ENCODE measurements around the gene NKX2-8. TPM values are rescaled to one million over a fixed set of nuclear protein-coding genes. Genes with fewer than 3 reads are reported as not detected.

Gene NKX2-8
- total and polyA plus RNA-seq, 2 donors (not counting 1 experiment from before 2014, with no cell fraction given), result not detected

GRCh38 chr14:36626151-36626550 is 43.7 kb upstream of the NKX2-8 start:
- CTCF ChIA-PET, result no interaction called here
- intact Hi-C loops (cut with micrococcal nuclease), result no loop called here
- ATAC-seq (ENCODE audit: low read depth) (no peak), DNase-seq (no peak)
- H3K79me2 ChIP-seq (ENCODE audit: control insufficient read depth, insufficient read depth, low read length), result no peaks in the 10 kb centered on the region
- H3K36me3 ChIP-seq (replicated peaks in 1 of 2; ENCODE audit: control extremely low read depth in 1 of 2, control insufficient read depth in 1 of 2, extremely low read depth in 1 of 2, insufficient read depth in 2 of 2, low read length in 1 of 2), result no peaks in the 10 kb centered on the region
- H3K4me3 ChIP-seq (ENCODE audit: control extremely low read depth in 1 of 5, extremely low read depth in 1 of 5, insufficient read depth in 1 of 5, low read depth in 2 of 5, low read length in 4 of 5), result no peak overlapping the region
- Mint-ChIP-seq H3K4me3 (no peak overlapping the region), H3K27me3 (peaks cover 13% of the 10 kb centered on the region), H3K27ac (no peak overlapping the region), H3K9me3 (ENCODE audit: insufficient read depth) (peaks cover 3% of the 10 kb centered on the region), H3K4me1 (no peaks in the 10 kb centered on the region)
- H3K27ac ChIP-seq (ENCODE audit: low read length in 2 of 2), result no peak overlapping the region
- WGBS (ENCODE audit: insufficient coverage), result 100% methylated on average over 2 of the region's 4 CpGs
- peaks cover 0 to 3% (median 0%) of the 10 kb centered on the region in 3 donors for H3K9me3 ChIP-seq (ENCODE audit: control extremely low read depth in 1 of 3, control insufficient read depth in 2 of 3, insufficient read depth in 1 of 3, low read length in 2 of 3)
- H3K4me2 ChIP-seq (replicated peaks; ENCODE audit: low read depth, low read length, poor library complexity, severe bottlenecking), result no peak overlapping the region
- H3K27me3 ChIP-seq (replicated peaks in 1 of 4; ENCODE audit: control extremely low read depth in 1 of 4, control insufficient read depth in 3 of 4, insufficient read depth in 4 of 4, low read length in 3 of 4), result peaks cover 0 to 2% (median 0%) of the 10 kb centered on the region in 4 experiments
- no peaks in the 10 kb centered on the region for H3K4me1 ChIP-seq (ENCODE audit: control insufficient read depth in 2 of 2, insufficient read depth in 2 of 2, low read length in 2 of 2)
- no peak overlapping the region for H2AFZ ChIP-seq (ENCODE audit: insufficient read depth, low read depth, low read length, poor library complexity, severe bottlenecking)
- POLR2A ChIA-PET, result no interaction called here
- TF ChIP-seq EZH2 (IDR thresholded peaks at IDR 0.05; ENCODE audit: borderline replicate concordance, insufficient read depth, low read depth, low read length, poor library complexity, severe bottlenecking) (no peak), CTCF (IDR thresholded peaks at IDR 0.05) (no peak)
- no peak overlapping the region for H3K9ac ChIP-seq (ENCODE audit: low read length)
- H4K20me1 ChIP-seq (ENCODE audit: control insufficient read depth, insufficient read depth, low read length, poor library complexity, severe bottlenecking), result no peaks in the 10 kb centered on the region

DNA sequence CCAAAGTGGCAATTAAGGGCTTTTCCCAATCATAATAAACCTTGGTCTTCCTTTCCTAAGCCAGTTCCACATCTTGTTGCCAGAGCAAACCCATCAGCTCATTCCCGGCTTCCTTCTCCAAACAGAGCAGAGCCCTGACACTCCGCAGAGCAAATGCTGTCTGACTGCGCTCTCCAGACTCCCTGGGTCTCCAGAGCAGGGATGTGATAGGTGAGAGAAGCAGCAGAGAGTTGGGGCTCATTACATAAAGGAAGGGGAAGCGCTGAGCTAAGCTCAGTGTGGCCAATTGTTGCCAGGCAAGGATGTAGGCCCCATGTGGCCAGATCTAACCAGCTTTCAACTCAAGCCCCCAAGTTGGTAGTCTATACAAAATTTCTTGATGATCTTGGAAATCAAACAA is 43.0 kb upstream of the NKX2-8 start:
- Mint-ChIP-seq H3K9me3 (ENCODE audit: insufficient read depth) (peaks cover 2% of the 10 kb centered on the region), H3K27me3 (peaks cover 7% of the 10 kb centered on the region), H3K4me3 (no peak overlapping the region), H3K4me1 (no peaks in the 10 kb centered on the region), H3K27ac (no peak overlapping the region)
- H2AFZ ChIP-seq (ENCODE audit: insufficient read depth, low read depth, low read length, poor library complexity, severe bottlenecking), result no peak overlapping the region
- H3K4me2 ChIP-seq (replicated peaks; ENCODE audit: low read depth, low read length, poor library complexity, severe bottlenecking), result no peak overlapping the region
- TF ChIP-seq EZH2 (IDR thresholded peaks at IDR 0.05; ENCODE audit: borderline replicate concordance, insufficient read depth, low read depth, low read length, poor library complexity, severe bottlenecking), result no peak
- TF ChIP-seq CTCF (IDR thresholded peaks at IDR 0.05), result no peak
- H3K9ac ChIP-seq (ENCODE audit: low read length), result no peak overlapping the region
- H3K27me3 ChIP-seq (replicated peaks in 1 of 4; ENCODE audit: control extremely low read depth in 1 of 4, control insufficient read depth in 3 of 4, insufficient read depth in 4 of 4, low read length in 3 of 4), result peaks cover 0 to 2% (median 0%) of the 10 kb centered on the region in 4 experiments
- ChIA-PET CTCF (no interaction called here), POLR2A (no interaction called here)
- DNase-seq (no peak), ATAC-seq (ENCODE audit: low read depth) (no peak)
- no peak overlapping the region for H3K4me3 ChIP-seq (ENCODE audit: control extremely low read depth in 1 of 5, extremely low read depth in 1 of 5, insufficient read depth in 1 of 5, low read depth in 2 of 5, low read length in 4 of 5)
- H3K79me2 ChIP-seq (ENCODE audit: control insufficient read depth, insufficient read depth, low read length), result no peaks in the 10 kb centered on the region
- H3K4me1 ChIP-seq (ENCODE audit: control insufficient read depth in 2 of 2, insufficient read depth in 2 of 2, low read length in 2 of 2), result no peaks in the 10 kb centered on the region
- intact Hi-C loops (cut with micrococcal nuclease), result no loop called here
- no peaks in the 10 kb centered on the region for H3K36me3 ChIP-seq (replicated peaks in 1 of 2; ENCODE audit: control extremely low read depth in 1 of 2, control insufficient read depth in 1 of 2, extremely low read depth in 1 of 2, insufficient read depth in 2 of 2, low read length in 1 of 2)
- H3K9me3 ChIP-seq (ENCODE audit: control extremely low read depth in 1 of 3, control insufficient read depth in 2 of 3, insufficient read depth in 1 of 3, low read length in 2 of 3), result peaks cover 0 to 3% (median 0%) of the 10 kb centered on the region in 3 donors
- H4K20me1 ChIP-seq (ENCODE audit: control insufficient read depth, insufficient read depth, low read length, poor library complexity, severe bottlenecking), result no peaks in the 10 kb centered on the region
- no CpG with 5 or more reads among the region's 4 CpGs for WGBS (ENCODE audit: insufficient coverage)
- no peak overlapping the region for H3K27ac ChIP-seq (ENCODE audit: low read length in 2 of 2)

Data from B cell (primary cell).